Kidney (tissue), 14 donors: Measurements from ENCODE around the gene EHBP1L1. TPM values are rescaled to one million over a fixed set of nuclear protein-coding genes. Genes with fewer than 3 reads are reported as not detected.

Source experiments
- DNase-seq, 5 donors: peaks; one replicate each; pipeline ENCODE4 v3.0.0-alpha.2; 2013 to 2020
- FAIRE-seq: peaks from 2 replicates; lab custom pipeline; 2012; peaks lifted over from hg19 to GRCh38; lab: Jason Lieb, UNC
- H3K27ac ChIP-seq, 2 donors: one replicate each; pipeline ENCODE4 v1.7.0; 2013; ENCODE audit warnings: low read depth in 2 of 2, low read length in 2 of 2, inconsistent platforms in 1 of 2
- H3K27me3 ChIP-seq: one replicate; pipeline ENCODE4 v1.7.1; 2013; ENCODE audit warnings: low read length, inconsistent platforms; ENCODE audit not compliant: control insufficient read depth, insufficient read depth
- H3K36me3 ChIP-seq, 3 donors: one replicate each; pipeline versions ENCODE4 v1.7.0 to v1.7.1; 2013; ENCODE audit warnings: low read length in 3 of 3, control low read depth in 1 of 3, inconsistent platforms in 1 of 3; ENCODE audit not compliant: insufficient read depth in 3 of 3, control insufficient read depth in 2 of 3
- H3K4me1 ChIP-seq, 3 donors: one replicate each; pipeline versions ENCODE4 v1.7.0 to v1.7.1; 2013; ENCODE audit warnings: low read length in 3 of 3, inconsistent platforms in 1 of 3, low read depth in 1 of 3; ENCODE audit not compliant: control insufficient read depth in 2 of 3, insufficient read depth in 2 of 3
- H3K4me3 ChIP-seq, 3 donors: one replicate each; pipeline versions ENCODE4 v1.7.0 to v1.8.1; 2013; ENCODE audit warnings: low read length in 3 of 3, control low read depth in 1 of 3, inconsistent platforms in 1 of 3
- H3K9ac ChIP-seq, 3 donors: one replicate each; pipeline versions ENCODE4 v1.7.0 to v1.7.1; 2013; ENCODE audit warnings: low read length in 3 of 3, control low read depth in 1 of 3, inconsistent platforms in 1 of 3
- H3K9me3 ChIP-seq, 3 donors: one replicate each; pipeline versions ENCODE4 v1.7.0 to v1.7.1; 2013; ENCODE audit warnings: low read length in 3 of 3, control low read depth in 1 of 3, inconsistent platforms in 1 of 3; ENCODE audit not compliant: control insufficient read depth in 2 of 3, insufficient read depth in 1 of 3
- CTCF ChIP-seq: IDR thresholded peaks from 3 replicates; pipeline ENCODE4 v1.5.1; 2012; ENCODE audit warnings: mild to moderate bottlenecking, moderate library complexity, borderline replicate concordance; ENCODE audit not compliant: insufficient read depth; ENCODE audit errors: extremely low read depth
- intact Hi-C: fragments of 100-400 bp; cut with DNase I; formaldehyde crosslinking; loops from one replicate; pipeline ENCODE4 v1.11.1; 2022
- microRNA-seq: library from miRNA; unstranded; fragments of <30 nt; microRNA quantifications from one replicate; pipeline ENCODE4 v1.2.0, GENCODE V29; 2020
- polyA plus RNA-seq: library from polyadenylated mRNA; stranded (reverse); fragments of 350-450 nt; fragmentation: Illumina TruSeq; extraction: RNeasy Lipid Tissue Mini Kit (QIAGEN cat#74804); gene quantifications from one replicate; pipeline ENCODE4 v1.2.3, GENCODE V29; 2014; ENCODE audit warnings: low read depth, low replicate concordance; ENCODE audit not compliant: insufficient read depth
- total RNA-seq: library from RNA; stranded (reverse); fragmentation: NEBNext Ultra II Directional; extraction: Animal tissue kit (Norgen Biotek cat#: 25700); gene quantifications from one replicate; pipeline ENCODE4 v1.2.1, GENCODE V29; 2021
- donor health status: control.
- donor health status: control.
- donor health status: control.
- donor health status: control.
- donor health status: control.
- donor health status: DM: yes; HTN: yes; CAD: no.
- donor health status: Normal renal cell carcinoma (clear cell type).

The EHBP1L1 gene
- total and polyA plus RNA-seq, 2 donors from 2014 or later = 20.5 to 95.4 TPM

GRCh38 chr11:65639623-65640482 lies 64.0 kb downstream of the EHBP1L1 start:
- intact Hi-C loops = no loop called here
- peaks cover 2 to 11% (median 9%) of the 10 kb centered on the region in 3 donors for H3K36me3 ChIP-seq
- no peak for FAIRE-seq
- peaks cover 0 to 29% (median 0%) of the 10 kb centered on the region in 3 donors for H3K4me1 ChIP-seq
- H3K9ac ChIP-seq = no peak overlapping the region
- DNase-seq = peak in 1 of 5 donors; percentile 86
- peak overlapping the region; percentile 43 to 78 for H3K27ac ChIP-seq
- no peaks in the 10 kb centered on the region for H3K9me3 ChIP-seq
- no peak for TF ChIP-seq CTCF
- no peaks in the 10 kb centered on the region for H3K27me3 ChIP-seq
- no peak overlapping the region for H3K4me3 ChIP-seq

- FAIRE-seq (no peak), DNase-seq (peak in 1 of 5 donors; percentile 85)
- Histone ChIP-seq H3K4me1 (peaks cover 0 to 29% (median 0%) of the 10 kb centered on the region in 3 donors), H3K36me3 (peaks cover 2 to 3% (median 2%) of the 10 kb centered on the region in 3 donors), H3K9me3 (no peaks in the 10 kb centered on the region), H3K27ac (peak overlapping the region; percentile 43 to 78), H3K9ac (no peak overlapping the region), H3K27me3 (no peaks in the 10 kb centered on the region), H3K4me3 (no peak overlapping the region)
- TF ChIP-seq CTCF = no peak
- intact Hi-C loops = no loop called here
These were observed 64.8 kb downstream of the EHBP1L1 start for GRCh38 chr11:65640483-65641296.

GRCh38 chr11:65641297-65642013 lies 65.6 kb downstream of the EHBP1L1 start:
- peaks cover 0 to 2% (median 2%) of the 10 kb centered on the region in 3 donors for H3K36me3 ChIP-seq
- DNase-seq (peak in 1 of 5 donors; percentile 77), FAIRE-seq (no peak)
- intact Hi-C loops = no loop called here
- H3K4me1 ChIP-seq = peaks cover 0 to 29% (median 0%) of the 10 kb centered on the region in 3 donors
- H3K4me3 ChIP-seq = no peak overlapping the region
- TF ChIP-seq CTCF = no peak
- H3K9me3 ChIP-seq = no peaks in the 10 kb centered on the region
- no peak overlapping the region for H3K27ac ChIP-seq
- no peak overlapping the region for H3K9ac ChIP-seq
- no peaks in the 10 kb centered on the region for H3K27me3 ChIP-seq

Small RNAs within 50 kb of the gene (microRNA-seq; reads per million reads assigned to microRNA genes)
- not detected for gene MIR4690

Other genes with a start within 250 kb of the EHBP1L1 start
- gene DPF2, start 242.2 kb upstream of the EHBP1L1 start, total RNA-seq = 58.5 TPM
- 25.9 TPM for gene DPF2, start 242.2 kb upstream of the EHBP1L1 start, polyA plus RNA-seq
- 0.19 TPM for gene TIGD3, start 221.3 kb upstream of the EHBP1L1 start, total RNA-seq
- gene TIGD3, start 221.3 kb upstream of the EHBP1L1 start, polyA plus RNA-seq = 0.95 TPM
- gene SLC25A45, start 193.4 kb upstream of the EHBP1L1 start, total RNA-seq = 14.7 TPM
- gene SLC25A45, start 193.4 kb upstream of the EHBP1L1 start, polyA plus RNA-seq = 4.1 TPM
- gene FRMD8, start 189.4 kb upstream of the EHBP1L1 start, total RNA-seq = 41.3 TPM
- gene FRMD8, start 189.4 kb upstream of the EHBP1L1 start, polyA plus RNA-seq = 9.4 TPM
- 1,006 TPM for gene NEAT1, start 153.3 kb upstream of the EHBP1L1 start, total RNA-seq
- 595 TPM for gene NEAT1, start 153.3 kb upstream of the EHBP1L1 start, polyA plus RNA-seq
- 15,262 TPM for gene MALAT1, start 77.0 kb upstream of the EHBP1L1 start, total RNA-seq
- 219 TPM for gene MALAT1, start 77.0 kb upstream of the EHBP1L1 start, polyA plus RNA-seq
- gene SCYL1, start 51.0 kb upstream of the EHBP1L1 start, total RNA-seq = 72.2 TPM
- 78.9 TPM for gene SCYL1, start 51.0 kb upstream of the EHBP1L1 start, polyA plus RNA-seq
- gene LTBP3, start 17.7 kb upstream of the EHBP1L1 start, total RNA-seq = 165 TPM
- 61.6 TPM for gene LTBP3, start 17.7 kb upstream of the EHBP1L1 start, polyA plus RNA-seq
- 32.0 TPM for gene ZNRD2, start 5.6 kb upstream of the EHBP1L1 start, total RNA-seq
- 60.4 TPM for gene ZNRD2, start 5.6 kb upstream of the EHBP1L1 start, polyA plus RNA-seq
- 36.7 TPM for gene FAM89B, start 3.5 kb upstream of the EHBP1L1 start, total RNA-seq
- 33.5 TPM for gene FAM89B, start 3.5 kb upstream of the EHBP1L1 start, polyA plus RNA-seq
- 0.25 TPM for gene KCNK7, start 19.7 kb downstream of the EHBP1L1 start, total RNA-seq
- not detected for gene KCNK7, start 19.7 kb downstream of the EHBP1L1 start, polyA plus RNA-seq
- gene MAP3K11, start 38.2 kb downstream of the EHBP1L1 start, total RNA-seq = 89.1 TPM
- gene MAP3K11, start 38.2 kb downstream of the EHBP1L1 start, polyA plus RNA-seq = 55.7 TPM
- gene PCNX3, start 39.7 kb downstream of the EHBP1L1 start, total RNA-seq = 44.4 TPM
- gene PCNX3, start 39.7 kb downstream of the EHBP1L1 start, polyA plus RNA-seq = 13.6 TPM
- 71.0 TPM for gene SIPA1, start 62.0 kb downstream of the EHBP1L1 start, total RNA-seq
- 46.4 TPM for gene SIPA1, start 62.0 kb downstream of the EHBP1L1 start, polyA plus RNA-seq
- 81.6 TPM for gene RELA, start 86.9 kb downstream of the EHBP1L1 start, total RNA-seq
- gene RELA, start 86.9 kb downstream of the EHBP1L1 start, polyA plus RNA-seq = 34.8 TPM
- gene KAT5, start 136.2 kb downstream of the EHBP1L1 start, total RNA-seq = 74.7 TPM
- 68.4 TPM for gene KAT5, start 136.2 kb downstream of the EHBP1L1 start, polyA plus RNA-seq
- gene RNASEH2C, start 144.7 kb downstream of the EHBP1L1 start, total RNA-seq = 43.7 TPM
- 129 TPM for gene RNASEH2C, start 144.7 kb downstream of the EHBP1L1 start, polyA plus RNA-seq
- 18.3 TPM for gene AP5B1, start 204.9 kb downstream of the EHBP1L1 start, total RNA-seq
- 6.3 TPM for gene AP5B1, start 204.9 kb downstream of the EHBP1L1 start, polyA plus RNA-seq
- gene OVOL1, start 211.0 kb downstream of the EHBP1L1 start, total RNA-seq = 6.6 TPM
- 6.7 TPM for gene OVOL1, start 211.0 kb downstream of the EHBP1L1 start, polyA plus RNA-seq